ENCODE measurements around the gene LST1.

LST1 gene

GRCh38 chr6:31559958-31560696 is 25.9 kb upstream of the LST1 start:
- in situ Hi-C loops (cut with HindIII; ENCODE audit: low sequenced_read_pairs), result no loop called here
- TF ChIP-seq, protein P1, sequence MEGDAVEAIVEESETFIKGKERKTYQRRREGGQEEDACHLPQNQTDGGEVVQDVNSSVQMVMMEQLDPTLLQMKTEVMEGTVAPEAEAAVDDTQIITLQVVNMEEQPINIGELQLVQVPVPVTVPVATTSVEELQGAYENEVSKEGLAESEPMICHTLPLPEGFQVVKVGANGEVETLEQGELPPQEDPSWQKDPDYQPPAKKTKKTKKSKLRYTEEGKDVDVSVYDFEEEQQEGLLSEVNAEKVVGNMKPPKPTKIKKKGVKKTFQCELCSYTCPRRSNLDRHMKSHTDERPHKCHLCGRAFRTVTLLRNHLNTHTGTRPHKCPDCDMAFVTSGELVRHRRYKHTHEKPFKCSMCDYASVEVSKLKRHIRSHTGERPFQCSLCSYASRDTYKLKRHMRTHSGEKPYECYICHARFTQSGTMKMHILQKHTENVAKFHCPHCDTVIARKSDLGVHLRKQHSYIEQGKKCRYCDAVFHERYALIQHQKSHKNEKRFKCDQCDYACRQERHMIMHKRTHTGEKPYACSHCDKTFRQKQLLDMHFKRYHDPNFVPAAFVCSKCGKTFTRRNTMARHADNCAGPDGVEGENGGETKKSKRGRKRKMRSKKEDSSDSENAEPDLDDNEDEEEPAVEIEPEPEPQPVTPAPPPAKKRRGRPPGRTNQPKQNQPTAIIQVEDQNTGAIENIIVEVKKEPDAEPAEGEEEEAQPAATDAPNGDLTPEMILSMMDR (IDR thresholded peaks at IDR 0.05; ENCODE audit: low read depth, low read length, missing control alignments), result no peak
- H3K4me3 ChIP-seq (ENCODE audit: low read depth, low read length), result no peak overlapping the region
- no peak for DNase-seq (ENCODE audit: low read depth)

DNA sequence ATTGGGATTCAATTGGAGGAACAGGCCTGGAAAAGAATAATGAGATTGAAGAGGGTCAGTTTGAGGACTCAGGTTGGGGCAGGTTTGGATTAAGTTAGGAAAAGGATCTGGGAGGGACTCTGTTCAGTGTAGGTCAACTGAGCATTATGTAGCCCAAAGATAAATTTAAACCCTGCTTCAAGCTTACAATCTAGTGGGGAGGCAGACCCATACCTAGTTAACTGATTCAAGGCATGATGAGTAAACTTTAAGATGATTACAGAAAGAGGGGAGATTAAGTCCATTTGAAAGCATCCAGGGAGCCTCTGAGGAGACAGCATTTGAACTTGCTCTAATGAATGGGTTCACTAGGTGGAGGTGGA is 25.4 kb upstream of the LST1 start:
- in situ Hi-C loops (cut with HindIII; ENCODE audit: low sequenced_read_pairs), result no loop called here
- no peak for DNase-seq (ENCODE audit: low read depth)
- TF ChIP-seq, protein P1 (IDR thresholded peaks at IDR 0.05; ENCODE audit: low read depth, low read length, missing control alignments), result no peak
- H3K4me3 ChIP-seq (ENCODE audit: low read depth, low read length), result no peak overlapping the region

GRCh38 chr6:31567531-31568370 is 18.3 kb upstream of the LST1 start:
- no peak for DNase-seq (ENCODE audit: low read depth)
- TF ChIP-seq, protein P1 (IDR thresholded peaks at IDR 0.05; ENCODE audit: low read depth, low read length, missing control alignments), result no peak
- in situ Hi-C loops (cut with HindIII; ENCODE audit: low sequenced_read_pairs), result no loop called here
- no peak overlapping the region for H3K4me3 ChIP-seq (ENCODE audit: low read depth, low read length)

- TF ChIP-seq, protein P1 (IDR thresholded peaks at IDR 0.05; ENCODE audit: low read depth, low read length, missing control alignments), result no peak
- no peak for DNase-seq (ENCODE audit: low read depth)
- in situ Hi-C loops (cut with HindIII; ENCODE audit: low sequenced_read_pairs), result no loop called here
- H3K4me3 ChIP-seq (ENCODE audit: low read depth, low read length), result no peak overlapping the region
These were observed 17.5 kb upstream of the LST1 start for GRCh38 chr6:31568537-31568961.

DNA sequence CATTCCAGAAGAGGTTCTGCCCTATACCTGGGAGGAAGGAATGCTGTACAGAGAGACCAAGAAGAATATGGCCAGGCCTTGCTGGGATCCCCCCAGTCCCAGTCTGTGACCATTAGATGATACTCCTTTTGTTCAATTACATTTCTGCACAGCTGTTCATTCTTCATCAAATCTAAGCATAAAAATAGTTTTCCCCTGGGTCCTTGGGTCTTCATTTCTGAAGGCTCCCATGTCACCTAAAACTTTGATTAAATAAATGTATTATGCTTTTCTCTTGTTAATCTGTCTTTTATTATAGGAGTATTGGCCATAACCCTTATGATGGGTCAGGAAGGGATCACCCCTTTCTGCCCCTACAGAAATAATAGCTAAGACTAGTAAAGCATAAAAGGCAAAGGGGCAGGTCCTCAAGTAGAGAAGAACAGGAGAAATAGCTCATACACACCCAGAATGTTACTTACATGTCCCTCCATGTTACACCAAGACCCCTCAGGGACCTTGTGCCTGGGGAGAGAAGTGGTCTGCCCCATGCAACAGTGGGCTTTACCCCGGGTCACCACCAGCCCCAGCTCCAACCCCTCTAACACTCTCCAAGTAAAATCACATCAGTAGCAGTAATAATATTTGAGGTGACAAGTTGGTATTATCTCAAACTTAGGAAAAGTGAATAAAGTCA is 16.1 kb upstream of the LST1 start:
- no peak overlapping the region for H3K4me3 ChIP-seq (ENCODE audit: low read depth, low read length)
- in situ Hi-C loops (cut with HindIII; ENCODE audit: low sequenced_read_pairs), result no loop called here
- DNase-seq (ENCODE audit: low read depth), result no peak
- TF ChIP-seq, protein P1 (IDR thresholded peaks at IDR 0.05; ENCODE audit: low read depth, low read length, missing control alignments), result no peak

Measured in astrocyte of the cerebellum (primary cell).